IPS DF 6.9 (cell line): ENCODE results near the gene ADARB2.

Experiments
- DNase-seq: peaks from one replicate; pipeline ENCODE4 v3.0.0-alpha.2; 2013; ENCODE audit warnings: low read depth, low spot score
- H3K27ac ChIP-seq: one replicate; pipeline ENCODE4 v1.5.1; 2013; ENCODE audit warnings: low read length, control low read depth
- H3K27me3 ChIP-seq: 2 replicates; pipeline ENCODE4 v1.6.1; 2013; ENCODE audit warnings: mild to moderate bottlenecking, low read length; ENCODE audit not compliant: control insufficient read depth, insufficient read depth
- H3K36me3 ChIP-seq: 2 replicates; pipeline ENCODE4 v1.6.1; 2013; ENCODE audit warnings: low read length; ENCODE audit not compliant: control insufficient read depth, insufficient read depth
- H3K4me1 ChIP-seq: 2 replicates; pipeline ENCODE4 v1.6.1; 2013; ENCODE audit warnings: low read length; ENCODE audit not compliant: control insufficient read depth, insufficient read depth
- H3K4me3 ChIP-seq: 2 replicates; pipeline ENCODE4 v1.5.1; 2013; ENCODE audit warnings: mild to moderate bottlenecking, low read length
- H3K9me3 ChIP-seq: 2 replicates; pipeline ENCODE4 v1.6.1; 2013; ENCODE audit warnings: low read length, inconsistent platforms; ENCODE audit not compliant: control insufficient read depth, insufficient read depth
- WGBS: extraction: QIAGEN DNeasy Blood & Tissue Kit; methylation state at CpG from one replicate; pipeline ENCODE4 v1.1.7; 2013; ENCODE audit warnings: mixed read lengths, missing lambda C conversion rate; ENCODE audit not compliant: insufficient read length, insufficient coverage; 5-methylcytosine and 5-hydroxymethylcytosine counted together

Gene ADARB2

GRCh38 chr10:1241973-1242935 is 495.1 kb downstream of the ADARB2 start:
- Histone ChIP-seq H3K27ac (no peak overlapping the region), H3K9me3 (no peaks in the 10 kb centered on the region), H3K27me3 (no peaks in the 10 kb centered on the region), H3K36me3 (no peaks in the 10 kb centered on the region), H3K4me1 (peaks cover 2% of the 10 kb centered on the region; the same call in 1 of the 2 replicates), H3K4me3 (no peak overlapping the region)
- no CpG with 5 or more reads among the region's 34 CpGs for WGBS
- no peak for DNase-seq

- Histone ChIP-seq H3K27ac (no peak overlapping the region), H3K4me3 (no peak overlapping the region), H3K4me1 (peaks cover 2% of the 10 kb centered on the region; the same call in 1 of the 2 replicates), H3K27me3 (no peaks in the 10 kb centered on the region), H3K36me3 (no peaks in the 10 kb centered on the region), H3K9me3 (no peaks in the 10 kb centered on the region)
- no CpG with 5 or more reads among the region's 16 CpGs for WGBS
- no peak for DNase-seq
Observed at GRCh38 chr10:1241322-1241890, 495.9 kb downstream of the ADARB2 start.

GRCh38 chr10:1240341-1240775 is 497.0 kb downstream of the ADARB2 start:
- Histone ChIP-seq H3K4me3 (no peak overlapping the region), H3K27ac (no peak overlapping the region), H3K27me3 (no peaks in the 10 kb centered on the region), H3K9me3 (no peaks in the 10 kb centered on the region), H3K36me3 (no peaks in the 10 kb centered on the region), H3K4me1 (peaks cover 2% of the 10 kb centered on the region; the same call in 1 of the 2 replicates)
- no CpG with 5 or more reads among the region's 8 CpGs for WGBS
- peak; percentile 37 for DNase-seq

- Histone ChIP-seq H3K27ac (no peak overlapping the region), H3K27me3 (no peaks in the 10 kb centered on the region), H3K9me3 (no peaks in the 10 kb centered on the region), H3K4me3 (no peak overlapping the region), H3K36me3 (no peaks in the 10 kb centered on the region), H3K4me1 (no peaks in the 10 kb centered on the region)
- no peak for DNase-seq
- no CpG with 5 or more reads among the region's 9 CpGs for WGBS
Observed at GRCh38 chr10:1233031-1233430, 504.3 kb downstream of the ADARB2 start.

- Histone ChIP-seq H3K4me3 (no peak overlapping the region), H3K27me3 (no peaks in the 10 kb centered on the region), H3K4me1 (no peaks in the 10 kb centered on the region), H3K36me3 (no peaks in the 10 kb centered on the region), H3K9me3 (no peaks in the 10 kb centered on the region), H3K27ac (peak overlapping the region; percentile 6)
- no peak for DNase-seq
- 100% methylated on average over 1 of the region's 9 CpGs for WGBS
Observed at GRCh38 chr10:1232164-1232911, 505.0 kb downstream of the ADARB2 start.

- H3K36me3 ChIP-seq, result no peaks in the 10 kb centered on the region
- no peaks in the 10 kb centered on the region for H3K4me1 ChIP-seq
- H3K27ac ChIP-seq, result no peak overlapping the region
- DNase-seq, result no peak
- WGBS, result no CpG with 5 or more reads among the region's 9 CpGs
- H3K4me3 ChIP-seq, result no peak overlapping the region
- no peaks in the 10 kb centered on the region for H3K9me3 ChIP-seq
- H3K27me3 ChIP-seq, result no peaks in the 10 kb centered on the region
Observed at GRCh38 chr10:1230592-1231275, 506.6 kb downstream of the ADARB2 start.

GRCh38 chr10:1230138-1230537 is 507.2 kb downstream of the ADARB2 start:
- Histone ChIP-seq H3K36me3 (no peaks in the 10 kb centered on the region), H3K27ac (no peak overlapping the region), H3K9me3 (no peaks in the 10 kb centered on the region), H3K27me3 (no peaks in the 10 kb centered on the region), H3K4me3 (no peak overlapping the region), H3K4me1 (no peaks in the 10 kb centered on the region)
- no CpG with 5 or more reads among the region's 8 CpGs for WGBS
- no peak for DNase-seq

GRCh38 chr10:1229574-1229973 is 507.8 kb downstream of the ADARB2 start:
- Histone ChIP-seq H3K9me3 (no peaks in the 10 kb centered on the region), H3K4me3 (no peak overlapping the region), H3K27ac (no peak overlapping the region), H3K4me1 (no peaks in the 10 kb centered on the region), H3K27me3 (no peaks in the 10 kb centered on the region), H3K36me3 (no peaks in the 10 kb centered on the region)
- DNase-seq, result no peak
- no CpG with 5 or more reads among the region's 10 CpGs for WGBS

GRCh38 chr10:1229116-1229515 is 508.2 kb downstream of the ADARB2 start:
- DNase-seq, result no peak
- no peaks in the 10 kb centered on the region for H3K9me3 ChIP-seq
- no CpG with 5 or more reads among the region's 3 CpGs for WGBS
- H3K27ac ChIP-seq, result no peak overlapping the region
- no peaks in the 10 kb centered on the region for H3K27me3 ChIP-seq
- H3K4me3 ChIP-seq, result no peak overlapping the region
- no peaks in the 10 kb centered on the region for H3K36me3 ChIP-seq
- H3K4me1 ChIP-seq, result no peaks in the 10 kb centered on the region

- Histone ChIP-seq H3K27me3 (no peaks in the 10 kb centered on the region), H3K9me3 (no peaks in the 10 kb centered on the region), H3K4me1 (no peaks in the 10 kb centered on the region), H3K36me3 (no peaks in the 10 kb centered on the region), H3K4me3 (no peak overlapping the region), H3K27ac (no peak overlapping the region)
- no peak for DNase-seq
- WGBS, result no CpG with 5 or more reads among the region's 14 CpGs
Observed at GRCh38 chr10:1228467-1228975, 508.8 kb downstream of the ADARB2 start.
